Osteoblast (primary cell): Measurements from ENCODE around the gene SOBP. TPM values are rescaled to one million over a fixed set of nuclear protein-coding genes. Genes with fewer than 3 reads are reported as not detected.
A peak's percentile ranks its signal among the peaks of the same experiment; 100 is the strongest.

Experiments used
- DNase-seq: peaks from one replicate; pipeline ENCODE4 v3.0.0; 2011; ENCODE audit warnings: low spot score, mixed read lengths; ENCODE audit not compliant: insufficient read length; ENCODE audit errors: missing footprints
- H2AFZ ChIP-seq: 2 replicates; pipeline ENCODE4 v1.6.0; 2011; ENCODE audit warnings: mild to moderate bottlenecking, low read length
- H3K27ac ChIP-seq: 2 replicates; pipeline ENCODE4 v1.5.1; 2011; ENCODE audit warnings: mild to moderate bottlenecking, low read depth, low read length, moderate library complexity
- H3K27me3 ChIP-seq: 2 replicates; pipeline ENCODE4 v1.6.0; 2012; ENCODE audit warnings: mild to moderate bottlenecking, control low read depth, inconsistent platforms, low read length, moderate library complexity; ENCODE audit not compliant: insufficient read depth
- H3K36me3 ChIP-seq: 2 replicates; pipeline ENCODE4 v1.5.1; 2011; ENCODE audit warnings: mild to moderate bottlenecking, low read length, control low read depth, moderate library complexity; ENCODE audit not compliant: insufficient read depth
- H3K4me1 ChIP-seq: 2 replicates; pipeline ENCODE4 v1.5.1; 2011; ENCODE audit warnings: mild to moderate bottlenecking, low read length, control low read depth, moderate library complexity; ENCODE audit not compliant: insufficient read depth
- H3K4me2 ChIP-seq: 2 replicates; pipeline ENCODE4 v1.6.0; 2011; ENCODE audit warnings: mild to moderate bottlenecking, low read length; ENCODE audit not compliant: insufficient read depth
- H3K4me3 ChIP-seq: fragments of 200-600 bp; sonication (generic); 3 replicates; pipeline ENCODE4 v1.5.1; 2012; ENCODE audit warnings: mild to moderate bottlenecking, low read length, inconsistent platforms; ENCODE audit not compliant: insufficient read depth
- H3K79me2 ChIP-seq: 2 replicates; pipeline ENCODE4 v1.6.0; 2012; ENCODE audit warnings: mild to moderate bottlenecking, low read length, control low read depth, inconsistent platforms; ENCODE audit not compliant: insufficient read depth
- H3K9me3 ChIP-seq: 2 replicates; pipeline ENCODE4 v1.5.1; 2011; ENCODE audit warnings: low read depth, low read length, control low read depth
- H4K20me1 ChIP-seq: 2 replicates; pipeline ENCODE4 v1.6.0; 2012; ENCODE audit warnings: mild to moderate bottlenecking, low read length, control low read depth; ENCODE audit not compliant: insufficient read depth
- total RNA-seq: library from RNA; depleted of rRNA; stranded (reverse); fragments of >200 nt; gene quantifications from 2 replicates; pipeline ENCODE4 v1.2.3, GENCODE V29; 2012
- TF ChIP-seq, protein P1 (sequence below): IDR thresholded peaks from 2 replicates; pipeline ENCODE4 v1.5.1; 2011; ENCODE audit warnings: mild to moderate bottlenecking, low read depth, low read length, moderate library complexity; ENCODE audit errors: extremely low read depth

SOBP gene
- total RNA-seq, 1 donor, result 3.6 TPM

DNA sequence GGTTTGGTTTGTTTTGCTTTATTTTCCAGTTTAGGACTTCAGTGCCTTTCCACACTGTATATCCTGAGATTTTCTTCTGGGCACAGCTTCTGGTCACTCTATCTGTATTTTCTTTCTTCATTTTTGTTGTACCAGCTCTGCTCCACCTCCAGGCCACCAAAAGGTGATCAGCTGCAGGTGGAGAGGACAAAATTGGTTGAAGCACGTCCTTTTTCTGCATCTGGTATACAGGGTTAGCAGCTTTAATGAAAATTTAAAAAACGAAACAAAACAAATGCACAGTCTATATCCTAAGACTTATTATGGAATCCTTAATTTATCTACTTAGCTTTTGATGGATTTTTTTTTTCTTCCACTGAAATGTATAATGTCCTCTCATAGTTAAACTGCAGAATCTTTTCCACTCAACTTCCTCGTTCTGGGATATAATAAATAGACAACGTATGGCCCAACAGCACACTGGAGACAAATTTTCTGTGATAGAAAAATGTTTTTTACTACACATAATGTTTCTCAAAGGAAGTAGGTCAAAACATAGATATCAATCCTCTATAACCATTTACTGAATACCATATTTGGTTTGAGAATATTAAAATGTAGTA is 10.7 kb upstream of the SOBP start:
- peaks cover 17% of the 10 kb centered on the region for H3K27me3 ChIP-seq
- no peak overlapping the region for H3K27ac ChIP-seq
- H2AFZ ChIP-seq, result no peak overlapping the region
- no peak for DNase-seq
- no peaks in the 10 kb centered on the region for H3K4me1 ChIP-seq
- no peaks in the 10 kb centered on the region for H3K36me3 ChIP-seq
- H3K4me3 ChIP-seq, result no peak overlapping the region
- TF ChIP-seq, protein P1, sequence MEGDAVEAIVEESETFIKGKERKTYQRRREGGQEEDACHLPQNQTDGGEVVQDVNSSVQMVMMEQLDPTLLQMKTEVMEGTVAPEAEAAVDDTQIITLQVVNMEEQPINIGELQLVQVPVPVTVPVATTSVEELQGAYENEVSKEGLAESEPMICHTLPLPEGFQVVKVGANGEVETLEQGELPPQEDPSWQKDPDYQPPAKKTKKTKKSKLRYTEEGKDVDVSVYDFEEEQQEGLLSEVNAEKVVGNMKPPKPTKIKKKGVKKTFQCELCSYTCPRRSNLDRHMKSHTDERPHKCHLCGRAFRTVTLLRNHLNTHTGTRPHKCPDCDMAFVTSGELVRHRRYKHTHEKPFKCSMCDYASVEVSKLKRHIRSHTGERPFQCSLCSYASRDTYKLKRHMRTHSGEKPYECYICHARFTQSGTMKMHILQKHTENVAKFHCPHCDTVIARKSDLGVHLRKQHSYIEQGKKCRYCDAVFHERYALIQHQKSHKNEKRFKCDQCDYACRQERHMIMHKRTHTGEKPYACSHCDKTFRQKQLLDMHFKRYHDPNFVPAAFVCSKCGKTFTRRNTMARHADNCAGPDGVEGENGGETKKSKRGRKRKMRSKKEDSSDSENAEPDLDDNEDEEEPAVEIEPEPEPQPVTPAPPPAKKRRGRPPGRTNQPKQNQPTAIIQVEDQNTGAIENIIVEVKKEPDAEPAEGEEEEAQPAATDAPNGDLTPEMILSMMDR, result no peak
- no peaks in the 10 kb centered on the region for H3K9me3 ChIP-seq
- H3K4me2 ChIP-seq, result no peak overlapping the region
- no peaks in the 10 kb centered on the region for H4K20me1 ChIP-seq
- H3K79me2 ChIP-seq, result no peaks in the 10 kb centered on the region

DNA sequence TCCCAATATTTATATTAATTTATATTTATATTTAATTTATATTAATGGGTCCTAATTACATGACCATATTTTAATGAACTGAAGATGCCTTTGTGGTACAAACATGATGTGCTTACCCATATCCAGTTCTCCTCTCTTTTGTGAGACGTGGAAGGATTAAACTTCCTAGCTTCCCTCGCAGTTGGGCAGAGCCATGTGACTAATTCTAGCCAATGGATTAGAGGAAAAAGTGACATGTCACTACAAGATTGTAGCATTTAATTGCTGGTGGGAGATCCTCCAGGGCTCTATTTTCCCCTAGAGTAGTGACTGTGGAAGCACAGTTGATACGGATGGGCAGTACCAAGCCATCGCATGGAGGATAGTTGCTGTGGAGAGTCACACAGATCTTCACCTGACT is 4.8 kb upstream of the SOBP start:
- no peaks in the 10 kb centered on the region for H3K79me2 ChIP-seq
- no peak overlapping the region for H3K27ac ChIP-seq
- H3K4me2 ChIP-seq, result no peak overlapping the region
- no peak for DNase-seq
- H4K20me1 ChIP-seq, result no peaks in the 10 kb centered on the region
- peaks cover 34% of the 10 kb centered on the region for H3K27me3 ChIP-seq
- H3K4me1 ChIP-seq, result peaks cover 8% of the 10 kb centered on the region
- TF ChIP-seq, protein P1, result no peak
- no peaks in the 10 kb centered on the region for H3K9me3 ChIP-seq
- H3K4me3 ChIP-seq, result no peak overlapping the region
- no peaks in the 10 kb centered on the region for H3K36me3 ChIP-seq
- no peak overlapping the region for H2AFZ ChIP-seq

GRCh38 chr6:107488174-107488874 is 1.6 kb upstream of the SOBP start:
- DNase-seq, result peak; percentile 73
- Histone ChIP-seq H3K4me3 (peak overlapping the region; percentile 73), H2AFZ (peak overlapping the region; percentile 96), H3K27ac (no peak overlapping the region), H3K9me3 (no peaks in the 10 kb centered on the region), H3K27me3 (peaks cover 57% of the 10 kb centered on the region), H3K36me3 (no peaks in the 10 kb centered on the region), H3K79me2 (no peaks in the 10 kb centered on the region), H4K20me1 (peaks cover 7% of the 10 kb centered on the region), H3K4me2 (peak overlapping the region; percentile 94), H3K4me1 (peaks cover 33% of the 10 kb centered on the region)
- TF ChIP-seq, protein P1, result no peak

GRCh38 chr6:107488875-107489635 is 862 bp upstream of the SOBP start:
- peak; percentile 93 for DNase-seq
- no peaks in the 10 kb centered on the region for H3K9me3 ChIP-seq
- H3K27me3 ChIP-seq, result peaks cover 53% of the 10 kb centered on the region

More at GRCh38 chr6:107488875-107489635, 862 bp upstream of the SOBP start:
- Histone ChIP-seq H3K4me1 (peaks cover 36% of the 10 kb centered on the region), H3K4me2 (peak overlapping the region; percentile 94), H3K79me2 (no peaks in the 10 kb centered on the region), H3K27ac (no peak overlapping the region), H3K36me3 (no peaks in the 10 kb centered on the region), H3K4me3 (peak overlapping the region; percentile 73), H2AFZ (peak overlapping the region; percentile 96), H4K20me1 (peaks cover 7% of the 10 kb centered on the region)
- TF ChIP-seq, protein P1, result no peak
